ENCODE data around the gene PKN3.
"Not testable (repeated sequence)": the region's sequence is repeated elsewhere in the genome, so short reads cannot be mapped to it uniquely, and the experiment has no call there.

The PKN3 gene

GRCh38 chr9:128694344-128694743 is 8.0 kb upstream of the PKN3 start:
- no peak for DNase-seq

GRCh38 chr9:128696923-128697707 is 5.2 kb upstream of the PKN3 start:
- DNase-seq: no peak

- not testable (repeated sequence) for DNase-seq
Observed at GRCh38 chr9:128699096-128699795, 3.1 kb upstream of the PKN3 start.

- no peak for DNase-seq
Observed at GRCh38 chr9:128701227-128701854, 962 bp upstream of the PKN3 start.

DNA sequence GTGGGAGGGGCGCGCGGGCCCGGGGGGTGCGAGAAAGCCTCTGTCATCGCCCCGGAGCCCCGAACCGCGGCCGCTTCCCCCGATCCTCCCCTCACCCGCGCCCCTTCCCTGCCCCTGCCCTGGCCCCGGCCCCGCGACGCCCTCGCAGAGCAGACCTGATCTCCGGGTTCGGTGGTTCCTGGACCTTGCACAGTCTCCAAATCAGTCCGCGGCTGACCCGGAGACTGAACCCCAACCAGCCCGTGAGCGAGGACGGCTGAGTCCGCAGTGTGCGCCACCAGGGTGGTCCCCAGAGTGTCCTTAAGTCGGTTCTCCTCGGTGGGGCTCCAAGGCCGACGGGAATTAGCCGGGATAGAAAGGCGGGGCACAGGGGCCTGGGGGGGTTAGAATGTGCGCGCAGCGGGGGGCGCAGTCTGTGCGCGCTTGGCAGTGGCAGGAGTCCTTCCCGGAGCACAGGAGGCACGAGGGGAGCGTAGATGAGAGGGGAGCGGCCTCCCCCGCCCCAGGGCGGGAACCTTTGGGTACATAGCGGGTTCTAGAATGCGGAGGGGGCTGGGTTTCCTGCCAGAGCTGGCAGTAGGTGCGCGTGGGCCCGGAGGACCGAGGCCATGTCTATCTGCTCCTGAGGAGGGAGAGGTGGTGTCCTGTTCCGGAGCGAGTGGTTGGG is 779 bp downstream of the PKN3 start:
- DNase-seq: no peak

- DNase-seq: no peak
Observed at GRCh38 chr9:128703616-128704355, 1.5 kb downstream of the PKN3 start.

- no peak for DNase-seq
Observed at GRCh38 chr9:128704356-128704670, 2.0 kb downstream of the PKN3 start.

- no peak for DNase-seq
Observed at GRCh38 chr9:128705051-128705965, 3.0 kb downstream of the PKN3 start.

GRCh38 chr9:128706045-128706444 is 3.7 kb downstream of the PKN3 start:
- DNase-seq: no peak

DNA sequence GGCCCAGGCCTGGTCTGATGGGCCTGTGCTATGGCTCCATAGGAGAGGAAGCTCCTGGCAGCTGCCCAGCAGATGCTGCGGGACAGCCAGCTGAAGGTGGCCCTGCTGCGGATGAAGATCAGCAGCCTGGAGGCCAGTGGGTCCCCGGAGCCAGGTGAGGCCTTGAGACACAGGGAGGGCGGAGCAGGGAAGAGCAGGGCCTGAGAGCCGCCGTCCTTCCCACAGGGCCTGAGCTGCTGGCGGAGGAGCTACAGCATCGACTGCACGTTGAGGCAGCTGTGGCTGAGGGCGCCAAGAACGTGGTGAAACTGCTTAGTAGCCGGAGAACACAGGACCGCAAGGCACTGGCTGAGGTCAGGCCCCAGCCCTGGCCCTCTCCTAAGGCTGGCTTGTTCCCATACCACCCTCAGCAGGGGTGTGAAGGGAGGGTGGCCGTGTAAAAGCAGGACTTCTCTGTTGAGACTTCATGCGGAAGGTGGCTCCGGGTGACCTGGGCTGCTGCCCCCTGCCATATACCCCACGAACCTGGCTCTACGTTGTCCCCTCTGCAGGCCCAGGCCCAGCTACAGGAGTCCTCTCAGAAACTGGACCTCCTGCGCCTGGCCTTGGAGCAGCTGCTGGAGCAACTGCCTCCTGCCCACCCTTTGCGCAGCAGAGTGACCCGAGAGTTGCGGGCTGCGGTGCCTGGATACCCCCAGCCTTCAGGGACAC is 4.5 kb downstream of the PKN3 start:
- DNase-seq: no peak

DNA sequence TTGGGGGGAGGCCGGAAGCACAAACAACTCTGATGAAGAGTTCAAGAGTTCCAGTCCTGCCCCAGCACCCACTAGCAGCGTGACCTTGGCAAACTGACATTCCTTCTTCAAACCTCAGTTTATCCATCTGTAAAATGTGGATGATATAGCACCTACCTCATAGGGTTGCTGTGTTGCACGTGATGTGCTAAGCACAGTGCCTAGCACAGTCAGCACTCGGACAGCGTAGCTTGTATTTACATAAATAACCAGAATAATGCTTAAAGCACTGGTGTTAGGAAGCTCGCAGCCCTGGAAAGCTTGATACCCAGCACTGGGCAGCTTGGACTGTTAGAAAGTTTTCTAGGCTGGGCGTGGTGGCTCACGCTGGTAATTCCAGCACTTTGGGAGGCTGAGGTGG is 5.1 kb downstream of the PKN3 start:
- DNase-seq: no peak

GRCh38 chr9:128712451-128713410 is 10.4 kb downstream of the PKN3 start:
- DNase-seq: no peak

- no peak for DNase-seq
Observed at GRCh38 chr9:128713411-128713780, 11.1 kb downstream of the PKN3 start.

GRCh38 chr9:128713941-128714573 is 11.8 kb downstream of the PKN3 start:
- no peak for DNase-seq

DNA sequence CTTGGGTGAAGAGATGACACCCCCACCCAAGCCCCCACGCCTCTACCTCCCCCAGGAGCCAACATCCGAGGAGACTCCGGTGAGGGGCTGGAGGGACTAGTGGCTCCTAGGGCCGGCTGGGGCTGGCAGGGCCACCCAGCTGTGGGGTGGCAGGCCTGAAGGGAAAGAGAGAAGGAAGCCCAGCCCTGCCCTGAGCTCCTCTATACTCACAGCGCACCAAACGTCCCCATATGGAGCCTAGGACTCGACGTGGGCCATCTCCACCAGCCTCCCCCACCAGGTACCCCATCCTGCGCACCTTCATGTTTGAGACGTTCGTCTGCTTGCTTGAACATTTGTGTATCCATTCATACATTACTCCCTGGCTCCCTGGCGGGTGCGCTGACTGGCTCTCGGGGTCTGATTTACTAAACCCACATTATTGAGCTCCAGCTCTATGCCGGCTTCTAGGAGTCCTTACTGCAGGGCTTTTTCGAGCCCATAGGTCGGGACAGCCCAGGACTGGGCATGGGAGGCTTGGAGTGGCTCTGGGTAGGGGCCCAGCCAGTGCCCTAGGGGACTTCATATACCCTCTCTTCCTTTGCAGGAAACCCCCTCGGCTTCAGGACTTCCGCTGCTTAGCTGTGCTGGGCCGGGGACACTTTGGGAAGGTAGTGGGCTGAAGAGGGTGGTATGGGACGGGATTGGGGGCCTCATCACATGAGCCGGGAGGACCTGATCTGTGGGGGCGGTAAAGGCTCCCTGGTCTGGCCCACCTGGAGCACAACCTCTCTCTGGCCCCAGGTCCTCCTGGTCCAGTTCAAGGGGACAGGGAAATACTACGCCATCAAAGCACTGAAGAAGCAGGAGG is 12.5 kb downstream of the PKN3 start:
- DNase-seq: no peak

DNA sequence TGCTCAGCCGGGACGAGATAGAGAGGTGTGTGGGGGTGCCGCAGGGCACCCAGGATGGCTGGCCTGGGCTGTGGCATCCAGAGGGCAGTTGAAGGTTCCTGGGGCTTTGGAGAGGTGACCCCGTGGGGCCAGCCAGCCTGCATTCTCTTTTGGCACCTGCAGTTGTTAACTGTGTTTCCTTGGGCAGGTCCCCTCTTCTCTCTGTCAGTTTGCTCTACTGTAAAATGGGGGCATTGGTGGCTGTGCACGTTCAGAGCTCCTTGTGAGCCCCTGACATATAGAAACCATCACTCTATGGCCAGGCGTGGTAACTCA is 13.1 kb downstream of the PKN3 start:
- DNase-seq: no peak

GRCh38 chr9:128716581-128717254 is 14.4 kb downstream of the PKN3 start:
- no peak for DNase-seq

DNA sequence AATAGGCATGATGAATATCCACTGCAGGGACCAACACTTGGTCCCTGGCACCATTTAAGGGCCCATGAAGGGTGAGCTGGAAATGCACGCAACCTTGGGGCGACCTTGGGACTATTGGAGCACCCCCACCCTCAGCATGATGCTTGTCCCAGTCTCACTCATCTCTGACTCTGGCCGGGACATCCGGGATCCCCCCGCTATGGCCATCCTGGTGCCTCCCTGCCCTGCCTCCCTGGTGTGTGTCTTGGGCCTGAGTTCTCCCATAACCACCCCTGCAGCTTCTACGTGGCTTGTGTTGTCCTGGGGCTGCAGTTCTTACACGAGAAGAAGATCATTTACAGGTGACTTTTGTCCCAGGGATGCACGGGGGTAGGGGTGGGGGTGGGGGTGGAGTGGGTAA is 15.7 kb downstream of the PKN3 start:
- no peak for DNase-seq

All from GOT3 (cell line).